Stimulated activated CD8-positive, alpha-beta memory T cell treated with anti-CD3 and anti-CD28 coated beads, Interleukin-15, amount 100 ng/mL, for 24 hours (primary cell): ENCODE measurements around the gene RBP4.
"Not testable (repeated sequence)": the region's sequence is repeated elsewhere in the genome, so short reads cannot be mapped to it uniquely, and the experiment has no call there.

Experiments used
- DNase-seq: peaks from one replicate; pipeline ENCODE4 v3.0.0-alpha.2; 2020; ENCODE audit warnings: low read depth

The RBP4 gene

GRCh38 chr10:93566435-93567276 lies 34.4 kb downstream of the RBP4 start, which contains the start of gene FFAR4:
FFAR4 (plus strand) TSS chr10:93566665; CDS start chr10:93566721, 56 bp downstream.
- DNase-seq: no peak

- DNase-seq: no peak
These were observed 35.6 kb downstream of the RBP4 start for GRCh38 chr10:93565446-93565845.

- DNase-seq: no peak
These were observed 40.5 kb downstream of the RBP4 start for GRCh38 chr10:93560541-93560940.

GRCh38 chr10:93559490-93559889 lies 41.5 kb downstream of the RBP4 start:
- no peak for DNase-seq

GRCh38 chr10:93554760-93555432 lies 46.1 kb downstream of the RBP4 start:
- DNase-seq: peak; percentile 16

- DNase-seq: no peak
These were observed 46.7 kb downstream of the RBP4 start for GRCh38 chr10:93554316-93554663.

- DNase-seq: no peak
These were observed 47.3 kb downstream of the RBP4 start for GRCh38 chr10:93553482-93554315.

- DNase-seq: no peak
These were observed 48.3 kb downstream of the RBP4 start for GRCh38 chr10:93552780-93553179.

GRCh38 chr10:93550606-93551005 lies 50.4 kb downstream of the RBP4 start:
- no peak for DNase-seq

- no peak for DNase-seq
These were observed 52.5 kb downstream of the RBP4 start for GRCh38 chr10:93548376-93549071.

- no peak for DNase-seq
These were observed 53.5 kb downstream of the RBP4 start for GRCh38 chr10:93547522-93547921.

- DNase-seq: not testable (repeated sequence)
These were observed 54.0 kb downstream of the RBP4 start for GRCh38 chr10:93546995-93547394.

GRCh38 chr10:93542358-93542791 lies 58.7 kb downstream of the RBP4 start:
- DNase-seq: no peak
